GM12874 (cell line): ENCODE data around the gene SLC51B.

Experiments used
- TF ChIP-seq, protein P1 (sequence below): IDR thresholded peaks from 2 replicates; pipeline ENCODE4 v1.5.1; 2011; ENCODE audit warnings: low read depth, mild to moderate bottlenecking, control low read depth, low read length, moderate library complexity; ENCODE audit not compliant: insufficient read depth

Gene SLC51B

DNA sequence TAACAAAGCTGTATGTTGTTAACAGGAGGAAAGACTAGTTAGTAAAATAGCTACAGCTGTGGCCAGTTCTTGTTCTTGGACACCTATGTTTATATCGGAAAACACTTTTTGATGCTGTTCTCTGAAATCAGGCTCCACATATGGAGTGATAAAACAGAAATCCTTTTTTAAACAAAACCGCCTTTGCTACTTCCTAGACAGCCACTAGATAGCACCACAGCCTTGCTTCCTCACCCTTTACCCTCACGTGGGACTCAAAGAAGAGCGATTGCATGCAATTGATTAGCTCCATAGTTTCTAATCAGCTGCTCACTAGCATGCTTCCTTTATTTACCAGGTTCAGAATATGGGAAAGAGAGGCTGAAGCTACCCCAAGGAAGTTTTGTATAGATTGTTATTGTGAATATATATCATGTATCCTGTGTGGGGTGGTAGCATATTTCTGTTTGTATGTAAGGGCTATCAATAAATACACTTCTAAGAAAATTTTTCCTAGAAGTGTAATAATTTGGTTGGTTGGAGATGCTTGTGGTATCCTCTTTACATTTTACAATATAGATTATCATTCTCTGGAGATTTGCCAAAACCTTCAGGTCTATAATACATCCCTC lies 11.4 kb upstream of the SLC51B start:
- TF ChIP-seq, protein P1, sequence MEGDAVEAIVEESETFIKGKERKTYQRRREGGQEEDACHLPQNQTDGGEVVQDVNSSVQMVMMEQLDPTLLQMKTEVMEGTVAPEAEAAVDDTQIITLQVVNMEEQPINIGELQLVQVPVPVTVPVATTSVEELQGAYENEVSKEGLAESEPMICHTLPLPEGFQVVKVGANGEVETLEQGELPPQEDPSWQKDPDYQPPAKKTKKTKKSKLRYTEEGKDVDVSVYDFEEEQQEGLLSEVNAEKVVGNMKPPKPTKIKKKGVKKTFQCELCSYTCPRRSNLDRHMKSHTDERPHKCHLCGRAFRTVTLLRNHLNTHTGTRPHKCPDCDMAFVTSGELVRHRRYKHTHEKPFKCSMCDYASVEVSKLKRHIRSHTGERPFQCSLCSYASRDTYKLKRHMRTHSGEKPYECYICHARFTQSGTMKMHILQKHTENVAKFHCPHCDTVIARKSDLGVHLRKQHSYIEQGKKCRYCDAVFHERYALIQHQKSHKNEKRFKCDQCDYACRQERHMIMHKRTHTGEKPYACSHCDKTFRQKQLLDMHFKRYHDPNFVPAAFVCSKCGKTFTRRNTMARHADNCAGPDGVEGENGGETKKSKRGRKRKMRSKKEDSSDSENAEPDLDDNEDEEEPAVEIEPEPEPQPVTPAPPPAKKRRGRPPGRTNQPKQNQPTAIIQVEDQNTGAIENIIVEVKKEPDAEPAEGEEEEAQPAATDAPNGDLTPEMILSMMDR, result peak; percentile 59

DNA sequence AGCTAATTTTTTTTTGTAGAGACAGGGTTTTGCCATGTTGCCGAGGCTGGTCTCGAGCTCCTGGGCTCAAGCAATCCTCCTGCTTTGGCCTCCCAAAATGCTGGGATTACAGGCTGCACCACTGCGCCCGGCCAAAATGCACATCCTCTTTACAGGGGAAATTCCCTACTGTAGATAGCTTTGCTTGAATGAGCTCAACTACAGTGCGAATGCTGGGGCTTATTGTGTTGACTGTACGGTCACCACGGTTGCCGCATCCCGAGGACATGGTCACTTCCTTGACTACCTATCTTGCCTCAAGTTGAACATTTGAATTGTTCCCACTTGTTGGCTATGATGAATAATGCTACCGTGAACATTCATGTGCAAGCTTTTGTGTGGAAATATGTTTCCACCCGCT lies 10.5 kb upstream of the SLC51B start:
- TF ChIP-seq, protein P1, result no peak

DNA sequence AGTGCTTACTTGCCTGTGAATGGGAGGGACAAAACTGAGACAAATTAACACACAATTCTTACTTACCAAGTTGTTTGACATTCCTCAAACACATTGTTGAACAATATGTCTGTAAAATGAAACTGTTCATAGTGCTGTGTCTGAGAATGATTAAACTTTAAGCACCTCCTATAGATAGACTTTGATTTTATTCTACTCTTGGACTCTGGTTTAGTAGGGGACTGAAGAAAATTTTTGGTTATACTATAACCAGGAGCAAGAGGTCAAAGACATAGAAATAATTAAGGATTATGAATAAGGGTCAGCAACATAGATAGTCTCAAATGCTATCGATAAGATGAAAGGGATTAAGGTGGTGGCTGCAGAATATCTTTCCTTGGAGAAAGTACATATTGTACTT lies 7.9 kb upstream of the SLC51B start:
- TF ChIP-seq, protein P1, result no peak

DNA sequence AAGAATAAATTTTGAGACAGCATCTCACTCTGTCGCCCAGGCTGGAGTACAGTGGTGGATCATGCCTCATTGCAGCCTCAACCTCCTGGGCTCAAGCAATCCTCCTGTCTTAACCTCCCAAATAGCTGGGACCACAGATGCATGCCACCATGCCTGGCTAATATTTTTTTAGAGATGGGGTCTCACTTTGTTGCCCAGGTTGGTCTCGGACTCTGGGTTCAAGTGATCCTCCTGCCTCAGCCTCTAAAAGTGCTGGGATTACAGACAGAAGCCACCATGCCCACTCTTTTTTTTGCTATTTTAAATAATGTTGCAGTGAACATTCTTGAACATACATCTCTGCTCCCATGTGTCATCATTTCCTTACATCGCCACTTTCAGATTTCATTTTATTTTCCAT lies 6.8 kb upstream of the SLC51B start:
- TF ChIP-seq, protein P1, result no peak

DNA sequence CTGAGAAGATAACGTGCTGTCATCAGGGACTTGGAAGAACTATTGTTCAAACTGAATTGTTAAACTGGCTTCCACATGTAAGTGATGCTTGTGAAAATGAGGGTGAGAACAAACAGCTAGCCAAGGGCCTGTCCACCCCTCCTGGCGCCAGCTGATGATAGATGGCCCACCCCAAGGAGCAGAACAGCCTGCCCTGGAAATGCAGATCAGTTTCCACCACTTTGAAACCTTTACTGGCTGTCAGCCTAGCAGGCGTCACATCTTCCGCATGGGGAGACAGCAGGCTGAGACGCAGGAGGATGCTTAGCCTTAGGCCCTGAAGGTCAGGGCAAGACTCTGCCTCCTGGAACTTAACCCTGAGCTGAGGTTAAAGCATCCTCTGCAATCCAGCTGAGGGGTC lies 6.4 kb upstream of the SLC51B start:
- TF ChIP-seq, protein P1, result no peak

DNA sequence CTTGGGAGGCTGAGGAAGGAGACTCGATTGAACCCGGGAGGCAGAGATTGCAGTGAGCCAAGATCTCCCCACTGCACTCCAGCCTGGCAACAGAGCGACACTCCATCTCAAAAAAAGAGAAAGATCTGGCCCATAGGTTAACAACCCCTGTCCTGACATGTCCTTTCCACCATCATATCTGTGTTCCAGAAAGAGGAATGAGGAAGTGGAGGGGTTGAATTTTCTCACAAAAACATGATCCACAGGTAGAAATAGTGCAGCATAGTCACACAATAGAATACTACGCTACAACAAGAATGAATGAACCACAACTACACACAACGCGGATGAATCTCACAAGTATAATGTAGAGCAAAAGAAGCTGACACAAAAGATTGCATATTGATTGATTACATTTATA lies 4.7 kb upstream of the SLC51B start:
- TF ChIP-seq, protein P1, result no peak

DNA sequence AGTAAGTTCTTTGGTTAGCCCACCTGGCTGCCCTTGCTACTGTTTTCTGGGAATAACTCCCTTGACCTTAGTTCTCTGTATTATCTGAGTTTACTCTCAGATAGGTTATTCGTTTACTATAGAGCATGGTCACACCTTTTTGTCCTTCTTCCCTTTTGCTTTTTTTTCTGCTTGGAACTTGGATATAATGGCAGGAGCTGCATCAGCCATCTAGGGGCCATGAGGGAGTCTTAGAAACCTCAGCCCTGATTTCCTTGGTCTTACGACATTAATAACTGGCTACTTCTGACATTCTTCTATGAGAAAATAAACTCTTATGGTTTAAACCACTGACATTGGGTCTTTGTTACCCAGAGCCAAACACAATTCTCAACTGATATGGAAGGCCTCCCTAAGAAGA lies 3.4 kb upstream of the SLC51B start:
- TF ChIP-seq, protein P1, result no peak
